Mucosa of descending colon (tissue), 3 donors: ENCODE measurements around the gene POGZ. TPM values are rescaled to one million over a fixed set of nuclear protein-coding genes. Genes with fewer than 3 reads are reported as not detected.
"Not testable (repeated sequence)": the region's sequence is repeated elsewhere in the genome, so short reads cannot be mapped to it uniquely, and the experiment has no call there.

Experiments
- ATAC-seq: fragments of 200-7000 bp; cut with Tn5 transposase; one replicate; pipeline ENCODE4 v1.9.1; 2020; ENCODE audit warnings: mild to moderate bottlenecking, moderate library complexity
- DNase-seq, 3 donors: peaks; one replicate each; pipeline ENCODE4 v3.0.0-alpha.2; 2020
- H3K36me3 ChIP-seq: fragments of 200-600 bp; one replicate; pipeline ENCODE4 v1.8.0; 2021; ENCODE audit warnings: low read depth, mild to moderate bottlenecking
- H3K4me1 ChIP-seq: fragments of 200-600 bp; one replicate; pipeline ENCODE4 v1.8.0; 2021; ENCODE audit warnings: low read depth, mild to moderate bottlenecking
- H3K4me3 ChIP-seq: fragments of 200-600 bp; one replicate; pipeline ENCODE4 v1.8.0; 2021; ENCODE audit warnings: mild to moderate bottlenecking
- H3K9me3 ChIP-seq: fragments of 200-600 bp; one replicate; pipeline ENCODE4 v1.8.0; 2021; ENCODE audit warnings: mild to moderate bottlenecking
- CTCF ChIP-seq: fragments of 200-600 bp; IDR thresholded peaks from one replicate; pipeline ENCODE4 v1.8.0; 2022; ENCODE audit warnings: antibody characterized with exemption, mild to moderate bottlenecking
- intact Hi-C, 2 donors: fragments of 100-400 bp; cut with DNase I in 1 of 2; cut with micrococcal nuclease in 1 of 2; formaldehyde crosslinking; loops; one replicate each; pipeline versions ENCODE4 v1.11.0 to v1.11.1; 2022; cut with DNase I, micrococcal nuclease
- total RNA-seq, 3 donors: library from RNA; stranded (reverse); fragmentation: NEBNext Ultra II Directional in 2 of 3; extraction: Animal tissue kit (Norgen Biotek cat#: 25700) in 2 of 3; gene quantifications; one replicate each; pipeline versions ENCODE4 v1.2.1 to v1.2.4, GENCODE V29; 2021 to 2023
- donor health status: DM: no; HTN: no; CAD: no; lungs with moderate emphysema.
- donor health status: DM: no; HTN: no; CAD: no.
- donor health status: DM: no; HTN: yes; CAD: no.

The POGZ gene
- total RNA-seq, 3 donors from 2014 or later = 60.4 to 106 (median 77.7) TPM

GRCh38 chr1:151402764-151403163 is 56.5 kb downstream of the POGZ start:
- peaks cover 20% of the 10 kb centered on the region for H3K4me1 ChIP-seq
- intact Hi-C loops = no loop called here
- TF ChIP-seq CTCF = no peak
- ATAC-seq = no peak
- DNase-seq = no peak
- H3K4me3 ChIP-seq = no peak overlapping the region
- no peaks in the 10 kb centered on the region for H3K9me3 ChIP-seq
- peaks cover 7% of the 10 kb centered on the region for H3K36me3 ChIP-seq

GRCh38 chr1:151401860-151402259 is 57.4 kb downstream of the POGZ start:
- no peak for DNase-seq
- no peaks in the 10 kb centered on the region for H3K9me3 ChIP-seq
- H3K4me1 ChIP-seq = peaks cover 20% of the 10 kb centered on the region
- intact Hi-C loops = no loop called here
- TF ChIP-seq CTCF = no peak
- ATAC-seq = no peak
- no peak overlapping the region for H3K4me3 ChIP-seq
- peaks cover 4% of the 10 kb centered on the region for H3K36me3 ChIP-seq

- TF ChIP-seq CTCF = no peak
- Histone ChIP-seq H3K4me1 (peaks cover 20% of the 10 kb centered on the region), H3K9me3 (no peaks in the 10 kb centered on the region), H3K36me3 (peaks cover 4% of the 10 kb centered on the region), H3K4me3 (no peak overlapping the region)
- intact Hi-C loops = no loop called here
- no peak for DNase-seq
- no peak for ATAC-seq
These were observed 58.0 kb downstream of the POGZ start for GRCh38 chr1:151401125-151401788.

- Histone ChIP-seq H3K36me3 (peaks cover 4% of the 10 kb centered on the region), H3K4me1 (peaks cover 20% of the 10 kb centered on the region), H3K9me3 (no peaks in the 10 kb centered on the region), H3K4me3 (peak within 1 kb of the TSS; percentile 86)
- ATAC-seq (peak; percentile 98), DNase-seq (peak; percentile 73 to 90 (median 79))
- TF ChIP-seq CTCF = peak; percentile 27
- intact Hi-C loops = no loop called here
These were observed 59.7 kb downstream of the POGZ start, which contains the start of gene PSMB4 for GRCh38 chr1:151399324-151400171. Gene PSMB4, plus strand, starts transcription at chr1:151399573. Its CDS starts 15 bp downstream, at chr1:151399588.

GRCh38 chr1:151396265-151396664 is 63.0 kb downstream of the POGZ start:
- ATAC-seq, H3K9me3 ChIP-seq, H3K4me3 ChIP-seq, H3K36me3 ChIP-seq, DNase-seq, intact Hi-C loops: not testable (repeated sequence)
- H3K4me1 ChIP-seq = peaks cover 17% of the 10 kb centered on the region

GRCh38 chr1:151393583-151393982 is 65.7 kb downstream of the POGZ start:
- DNase-seq (no peak), ATAC-seq (no peak)
- peaks cover 3% of the 10 kb centered on the region for H3K4me1 ChIP-seq
- no peaks in the 10 kb centered on the region for H3K36me3 ChIP-seq
- no peak for TF ChIP-seq CTCF
- no peaks in the 10 kb centered on the region for H3K9me3 ChIP-seq
- no peak overlapping the region for H3K4me3 ChIP-seq
- intact Hi-C loops = no loop called here
